Endothelial cell of umbilical vein (primary cell): ENCODE measurements around the gene LMTK2. TPM values are rescaled to one million over a fixed set of nuclear protein-coding genes. Genes with fewer than 3 reads are reported as not detected.

Source experiments
- BruUV-seq: library from RNA; stranded (reverse); fragments of 400-500 nt; replicated peaks from 2 replicates; lab custom pipeline; 2021; lab: Mats Ljungman, UMichigan
- CTCF ChIA-PET: fragments of 300-600, 350-600 bp; sonication (Branson Sonifier 250); formaldehyde crosslinking; loops from one replicate; lab custom pipeline; 2021; ENCODE audit warnings: antibody characterized with exemption, inconsistent platforms; lab: Charles Lee
- POLR2A ChIA-PET: fragments of 300-600, 350-600 bp; sonication (Branson Sonifier 250); formaldehyde crosslinking; loops from one replicate; lab custom pipeline; 2021; ENCODE audit warnings: antibody characterized with exemption, inconsistent platforms; lab: Charles Lee
- DNase-seq: peaks from one replicate; pipeline ENCODE4 v3.0.0-alpha.2; 2011; ENCODE audit warnings: low read depth, low spot score
- FAIRE-seq: peaks from 2 replicates; lab custom pipeline; 2011; peaks lifted over from hg19 to GRCh38; lab: Jason Lieb, UNC
- H2AFZ ChIP-seq: 2 replicates; pipeline ENCODE4 v1.6.0; 2012; ENCODE audit warnings: low read depth, low read length, control low read depth, inconsistent platforms
- H3K27ac ChIP-seq: 2 replicates; pipeline ENCODE4 v1.5.1; 2011; ENCODE audit warnings: low read depth, mild to moderate bottlenecking, control low read depth, low read length, moderate library complexity; ENCODE audit not compliant: insufficient read depth
- H3K27me3 ChIP-seq, 2 experiments: 2 replicates each; pipeline versions ENCODE4 v1.6.0 to v1.6.1; 2011; ENCODE audit warnings: low read length in 2 of 2, mixed read lengths in 1 of 2; ENCODE audit not compliant: control insufficient read depth in 2 of 2, insufficient read depth in 2 of 2
- H3K36me3 ChIP-seq, 2 experiments: 2 replicates in 1 of 2; 3 replicates in 1 of 2; pipeline ENCODE4 v1.5.1; 2011; ENCODE audit warnings: low read length in 2 of 2, mild to moderate bottlenecking in 1 of 2, moderate library complexity in 1 of 2; ENCODE audit not compliant: control insufficient read depth in 2 of 2, insufficient read depth in 2 of 2; ENCODE audit errors: extremely low read depth in 1 of 2
- H3K4me1 ChIP-seq: 3 replicates; pipeline ENCODE4 v1.5.1; 2011; ENCODE audit warnings: mild to moderate bottlenecking, low read length; ENCODE audit not compliant: control insufficient read depth, insufficient read depth; ENCODE audit errors: extremely low read depth
- H3K4me2 ChIP-seq: 2 replicates; pipeline ENCODE4 v1.6.1; 2011; ENCODE audit warnings: low read length, control low read depth, mixed read lengths; ENCODE audit not compliant: insufficient read depth
- H3K4me3 ChIP-seq, 3 experiments: fragments of 200-600 bp in 1 of 3; sonication (generic), shearing (Covaris generic) in 1 of 3; replicated peaks in 1 of 3; 2 replicates each; pipeline ENCODE4 v1.5.1; 2011 to 2016; ENCODE audit warnings: control low read depth in 3 of 3, low read length in 3 of 3, mild to moderate bottlenecking in 2 of 3, inconsistent platforms in 1 of 3, low read depth in 1 of 3, moderate library complexity in 1 of 3; ENCODE audit not compliant: insufficient read depth in 1 of 3
- H3K79me2 ChIP-seq: 2 replicates; pipeline ENCODE4 v1.6.0; 2012; ENCODE audit warnings: low read length, inconsistent platforms; ENCODE audit not compliant: control insufficient read depth, insufficient read depth
- H3K9ac ChIP-seq: replicated peaks from 2 replicates; pipeline ENCODE3; 2011; ENCODE audit warnings: low read length, control low read depth; ENCODE audit not compliant: insufficient read depth; ENCODE audit errors: extremely low read depth
- H3K9me1 ChIP-seq: replicated peaks from 3 replicates; pipeline ENCODE4 v1.6.0; 2011; ENCODE audit warnings: mild to moderate bottlenecking, low read length; ENCODE audit not compliant: control insufficient read depth, insufficient read depth; ENCODE audit errors: extremely low read depth
- H3K9me3 ChIP-seq: replicated peaks from 2 replicates; pipeline ENCODE4 v1.5.1; 2012; ENCODE audit warnings: low read length, inconsistent platforms; ENCODE audit not compliant: control insufficient read depth, insufficient read depth
- H4K20me1 ChIP-seq: replicated peaks from 2 replicates; pipeline ENCODE3; 2011; ENCODE audit warnings: mild to moderate bottlenecking, low read length; ENCODE audit not compliant: control insufficient read depth, insufficient read depth; ENCODE audit errors: extremely low read depth
- EZH2 ChIP-seq: IDR thresholded peaks from 2 replicates; pipeline ENCODE4 v1.6.1; 2012; ENCODE audit warnings: borderline replicate concordance, low read depth, mild to moderate bottlenecking, moderate library complexity, low read length, inconsistent platforms; ENCODE audit not compliant: severe bottlenecking
- FOS ChIP-seq: IDR thresholded peaks from 2 replicates; pipeline ENCODE4 v1.6.1; 2011; ENCODE audit warnings: mild to moderate bottlenecking, low read length, moderate library complexity, borderline replicate concordance; ENCODE audit not compliant: insufficient read depth
- GATA2 ChIP-seq: IDR thresholded peaks from 2 replicates; pipeline ENCODE4 v1.7.0; 2011; ENCODE audit warnings: low read depth, mild to moderate bottlenecking, moderate library complexity, mixed read lengths, low read length; ENCODE audit not compliant: insufficient read length, insufficient read depth
- JUN ChIP-seq: IDR thresholded peaks from 2 replicates; pipeline ENCODE4 v1.6.1; 2011; ENCODE audit warnings: borderline replicate concordance, low read depth; ENCODE audit not compliant: insufficient read length, insufficient read depth
- MAX ChIP-seq: IDR thresholded peaks from 2 replicates; pipeline ENCODE4 v1.6.1; 2011; ENCODE audit not compliant: insufficient read depth, insufficient read length
- MYC ChIP-seq: IDR thresholded peaks from one replicate; pipeline ENCODE4 v1.6.1; 2011; ENCODE audit warnings: mild to moderate bottlenecking, low read depth, low read length
- POLR2A ChIP-seq: IDR thresholded peaks from 2 replicates; pipeline ENCODE4 v1.6.1; 2012; ENCODE audit warnings: low read depth, mild to moderate bottlenecking, control low read depth, low read length
- POLR2AphosphoS5 ChIP-seq: IDR thresholded peaks from 2 replicates; pipeline ENCODE4 v1.6.1; 2012; ENCODE audit warnings: low read depth, mild to moderate bottlenecking, control low read depth, low read length, moderate library complexity; ENCODE audit not compliant: insufficient read depth
- dilution Hi-C: fragments of 300-500 bp; cut with MboI; formaldehyde crosslinking; loops from one replicate; pipeline ENCODE4 v1.15.0; 2019; ENCODE audit warnings: low sequenced_read_pairs; ENCODE audit not compliant: extremely low pct_ligation_motif_present
- intact Hi-C: fragments of 100-400 bp; cut with micrococcal nuclease; formaldehyde crosslinking; loops from one replicate; pipeline ENCODE4 v1.10.0; 2022
- polyA plus RNA-seq, 4 experiments: library from polyadenylated mRNA; depleted of rRNA in 3 of 4; stranded (reverse) in 3 of 4; unstranded in 1 of 4; fragments of >200 nt; gene quantifications; 2 replicates each; pipeline versions ENCODE4 v1.2.1 to v1.2.3, GENCODE V29; 2011 to 2012; ENCODE audit warnings: missing spikeins in 1 of 4
- total RNA-seq: library from RNA; stranded (reverse); gene quantifications from 2 replicates; pipeline ENCODE4 v1.2.3, GENCODE V29; 2021
- TF ChIP-seq, protein P1 (sequence below), 2 donors: IDR thresholded peaks; 1 replicate in 1 of 2; 2 replicates in 1 of 2; pipeline ENCODE4 v1.5.1; 2011; ENCODE audit warnings: low read length in 2 of 2, mild to moderate bottlenecking in 2 of 2, moderate library complexity in 2 of 2, control low read depth in 1 of 2, inconsistent platforms in 1 of 2, low read depth in 1 of 2; ENCODE audit not compliant: insufficient read depth in 1 of 2; ENCODE audit errors: extremely low read depth in 1 of 2

Gene LMTK2
- total and polyA plus RNA-seq, 2 donors (not counting 3 experiments of a cell fraction or from before 2014, with no cell fraction given): 5.9 to 13.8 TPM

- no peak overlapping the region for H3K9ac ChIP-seq
- DNase-seq (no peak), FAIRE-seq (no peak)
- no peaks in the 10 kb centered on the region for H3K79me2 ChIP-seq
- intact Hi-C loops (no loop called here), dilution Hi-C loops (no loop called here)
- POLR2A ChIA-PET: no interaction called here
- no peaks in the 10 kb centered on the region for H3K4me1 ChIP-seq
- no peaks in the 10 kb centered on the region for H4K20me1 ChIP-seq
- no peaks in the 10 kb centered on the region for H3K9me3 ChIP-seq
- no TSS peak for BruUV-seq
- no peak overlapping the region for H3K4me2 ChIP-seq
- H3K4me3 ChIP-seq: no peak overlapping the region
- no peaks in the 10 kb centered on the region for H3K9me1 ChIP-seq
- CTCF ChIA-PET: no interaction called here
- no peak overlapping the region for H2AFZ ChIP-seq
- peaks cover 0 to 12% of the 10 kb centered on the region in 2 experiments for H3K36me3 ChIP-seq
- H3K27me3 ChIP-seq: no peaks in the 10 kb centered on the region
- no peak overlapping the region for H3K27ac ChIP-seq
- TF ChIP-seq MAX (no peak), MYC (no peak), EZH2 (no peak), GATA2 (no peak), POLR2AphosphoS5 (no peak), FOS (no peak), JUN (no peak), POLR2A (no peak)
- TF ChIP-seq, protein P1, sequence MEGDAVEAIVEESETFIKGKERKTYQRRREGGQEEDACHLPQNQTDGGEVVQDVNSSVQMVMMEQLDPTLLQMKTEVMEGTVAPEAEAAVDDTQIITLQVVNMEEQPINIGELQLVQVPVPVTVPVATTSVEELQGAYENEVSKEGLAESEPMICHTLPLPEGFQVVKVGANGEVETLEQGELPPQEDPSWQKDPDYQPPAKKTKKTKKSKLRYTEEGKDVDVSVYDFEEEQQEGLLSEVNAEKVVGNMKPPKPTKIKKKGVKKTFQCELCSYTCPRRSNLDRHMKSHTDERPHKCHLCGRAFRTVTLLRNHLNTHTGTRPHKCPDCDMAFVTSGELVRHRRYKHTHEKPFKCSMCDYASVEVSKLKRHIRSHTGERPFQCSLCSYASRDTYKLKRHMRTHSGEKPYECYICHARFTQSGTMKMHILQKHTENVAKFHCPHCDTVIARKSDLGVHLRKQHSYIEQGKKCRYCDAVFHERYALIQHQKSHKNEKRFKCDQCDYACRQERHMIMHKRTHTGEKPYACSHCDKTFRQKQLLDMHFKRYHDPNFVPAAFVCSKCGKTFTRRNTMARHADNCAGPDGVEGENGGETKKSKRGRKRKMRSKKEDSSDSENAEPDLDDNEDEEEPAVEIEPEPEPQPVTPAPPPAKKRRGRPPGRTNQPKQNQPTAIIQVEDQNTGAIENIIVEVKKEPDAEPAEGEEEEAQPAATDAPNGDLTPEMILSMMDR (IDR thresholded peaks at IDR 0.05; ENCODE audit: extremely low read depth in 1 of 2, insufficient read depth in 1 of 2, low read depth in 1 of 2, low read length in 2 of 2): no peak
Measured at GRCh38 chr7:98209166-98209920, 102.7 kb downstream of the LMTK2 start.
